Mesothelial cell of epicardium (in vitro differentiated cells): ENCODE data around the gene ADGB. TPM values are rescaled to one million over a fixed set of nuclear protein-coding genes. Genes with fewer than 3 reads are reported as not detected.

Experiments
- DNase-seq, 2 experiments: peaks; one replicate each; pipeline ENCODE4 v3.0.0; 2021; ENCODE audit warnings: low spot score in 2 of 2; ENCODE audit not compliant: unreplicated experiment in 2 of 2
- H3K27ac Mint-ChIP-seq: 2 replicates; pipeline ENCODE4 v1.8.0; 2021; ENCODE audit warnings: mixed read lengths
- H3K27me3 Mint-ChIP-seq: 2 replicates; pipeline ENCODE4 v1.8.0; 2021; ENCODE audit warnings: low read depth, mixed read lengths
- H3K36me3 Mint-ChIP-seq: 2 replicates; pipeline ENCODE4 v1.8.0; 2021; ENCODE audit warnings: mixed read lengths
- H3K4me1 Mint-ChIP-seq: 2 replicates; pipeline ENCODE4 v1.8.0; 2021; ENCODE audit warnings: mixed read lengths
- H3K4me3 Mint-ChIP-seq: 2 replicates; pipeline ENCODE4 v1.8.0; 2021; ENCODE audit warnings: mild to moderate bottlenecking, moderate library complexity, mixed read lengths
- H3K9me3 Mint-ChIP-seq: 2 replicates; pipeline ENCODE4 v1.8.0; 2021; ENCODE audit warnings: mixed read lengths
- CTCF ChIP-seq: fragments of 200-600 bp; sonication (generic); IDR thresholded peaks from one replicate; pipeline ENCODE4 v1.5.0; 2021; ENCODE audit warnings: antibody characterized with exemption; ENCODE audit not compliant: unreplicated experiment
- total RNA-seq: library from RNA; stranded (reverse); gene quantifications from 3 replicates; pipeline ENCODE4 v1.2.1, GENCODE V29; 2021

The ADGB gene
- total RNA-seq, 1 donor from 2014 or later, result not detected

- H3K4me3 Mint-ChIP-seq, result no peak overlapping the region
- peaks cover 15% of the 10 kb centered on the region for H3K4me1 Mint-ChIP-seq
- peak overlapping the region; percentile 1 for H3K27ac Mint-ChIP-seq
- no peak for DNase-seq
- no peak for TF ChIP-seq CTCF
- peaks cover 17% of the 10 kb centered on the region for H3K9me3 Mint-ChIP-seq
- H3K27me3 Mint-ChIP-seq, result no peaks in the 10 kb centered on the region
- H3K36me3 Mint-ChIP-seq, result no peaks in the 10 kb centered on the region
Measured at GRCh38 chr6:146819596-146820320, 221.0 kb downstream of the ADGB start.

- no peak overlapping the region for H3K27ac Mint-ChIP-seq
- TF ChIP-seq CTCF, result no peak
- H3K4me1 Mint-ChIP-seq, result no peaks in the 10 kb centered on the region
- no peaks in the 10 kb centered on the region for H3K36me3 Mint-ChIP-seq
- no peak overlapping the region for H3K4me3 Mint-ChIP-seq
- H3K27me3 Mint-ChIP-seq, result no peaks in the 10 kb centered on the region
- no peak for DNase-seq
- H3K9me3 Mint-ChIP-seq, result peaks cover 34% of the 10 kb centered on the region
Measured at GRCh38 chr6:146827216-146827928, 228.6 kb downstream of the ADGB start.

- H3K36me3 Mint-ChIP-seq, result no peaks in the 10 kb centered on the region
- H3K9me3 Mint-ChIP-seq, result peaks cover 24% of the 10 kb centered on the region
- no peak overlapping the region for H3K4me3 Mint-ChIP-seq
- H3K4me1 Mint-ChIP-seq, result no peaks in the 10 kb centered on the region
- H3K27me3 Mint-ChIP-seq, result no peaks in the 10 kb centered on the region
- no peak for TF ChIP-seq CTCF
- DNase-seq, result no peak
- no peak overlapping the region for H3K27ac Mint-ChIP-seq
Measured at GRCh38 chr6:146829792-146830565, 231.2 kb downstream of the ADGB start.

- H3K4me1 Mint-ChIP-seq, result no peaks in the 10 kb centered on the region
- H3K27me3 Mint-ChIP-seq, result no peaks in the 10 kb centered on the region
- H3K36me3 Mint-ChIP-seq, result no peaks in the 10 kb centered on the region
- no peak for DNase-seq
- no peak overlapping the region for H3K4me3 Mint-ChIP-seq
- H3K9me3 Mint-ChIP-seq, result peaks cover 24% of the 10 kb centered on the region
- H3K27ac Mint-ChIP-seq, result no peak overlapping the region
- no peak for TF ChIP-seq CTCF
Measured at GRCh38 chr6:146833157-146833556, 234.4 kb downstream of the ADGB start.

GRCh38 chr6:146840216-146840615 is 241.4 kb downstream of the ADGB start:
- H3K27me3 Mint-ChIP-seq, result no peaks in the 10 kb centered on the region
- H3K27ac Mint-ChIP-seq, result no peak overlapping the region
- peaks cover 14% of the 10 kb centered on the region for H3K9me3 Mint-ChIP-seq
- peaks cover 4% of the 10 kb centered on the region for H3K4me1 Mint-ChIP-seq
- H3K4me3 Mint-ChIP-seq, result no peak overlapping the region
- no peak for DNase-seq
- TF ChIP-seq CTCF, result no peak
- peaks cover 1% of the 10 kb centered on the region for H3K36me3 Mint-ChIP-seq
